ENCODE data around the gene HNRNPA1. TPM values are rescaled to one million over a fixed set of nuclear protein-coding genes. Genes with fewer than 3 reads are reported as not detected.

Gene HNRNPA1
- total RNA-seq, 1 donor from 2014 or later: 521 TPM

- peaks cover 40% of the 10 kb centered on the region for H3K4me1 ChIP-seq
- no peaks in the 10 kb centered on the region for H3K9me3 ChIP-seq
- H3K27ac ChIP-seq: no peak overlapping the region
- peaks cover 0 to 63% of the 10 kb centered on the region in 2 donors for H3K36me3 ChIP-seq
- intact Hi-C loops (cut with DNase I): no loop called here
- no peaks in the 10 kb centered on the region for H3K27me3 ChIP-seq
- TF ChIP-seq POLR2A (IDR thresholded peaks at IDR 0.05): no peak
- TF ChIP-seq CTCF (IDR thresholded peaks at IDR 0.05): no peak
- H3K4me3 ChIP-seq: no peak overlapping the region
- no peak for DNase-seq (ENCODE audit: extremely low spot score in 2 of 2)
Observed at GRCh38 chr12:54287261-54288157, 7.0 kb downstream of the HNRNPA1 start.

GRCh38 chr12:54292083-54292930, 11.8 kb downstream of the HNRNPA1 start:
- intact Hi-C loops (cut with DNase I): no loop called here
- no peaks in the 10 kb centered on the region for H3K4me1 ChIP-seq
- DNase-seq (ENCODE audit: extremely low spot score in 2 of 2): no peak
- peaks cover 0 to 17% of the 10 kb centered on the region in 2 donors for H3K36me3 ChIP-seq
- no peak overlapping the region for H3K4me3 ChIP-seq
- no peaks in the 10 kb centered on the region for H3K27me3 ChIP-seq
- H3K27ac ChIP-seq: no peak overlapping the region
- TF ChIP-seq POLR2A (IDR thresholded peaks at IDR 0.05) (no peak), POLR2AphosphoS5 (IDR thresholded peaks at IDR 0.05; ENCODE audit: insufficient read depth in 1 of 2, low read depth in 1 of 2) (no peak), CTCF (IDR thresholded peaks at IDR 0.05) (no peak)
- H3K9me3 ChIP-seq: no peaks in the 10 kb centered on the region

- no peak overlapping the region for H3K4me3 ChIP-seq
- DNase-seq (ENCODE audit: extremely low spot score in 2 of 2): no peak
- H3K27me3 ChIP-seq: no peaks in the 10 kb centered on the region
- TF ChIP-seq CTCF (IDR thresholded peaks at IDR 0.05): no peak
- TF ChIP-seq POLR2A (IDR thresholded peaks at IDR 0.05): no peak
- no peak for TF ChIP-seq POLR2AphosphoS5 (IDR thresholded peaks at IDR 0.05; ENCODE audit: insufficient read depth in 1 of 2, low read depth in 1 of 2)
- H3K9me3 ChIP-seq: no peaks in the 10 kb centered on the region
- no peak overlapping the region for H3K27ac ChIP-seq
- H3K36me3 ChIP-seq: peaks cover 0 to 12% of the 10 kb centered on the region in 2 donors
- intact Hi-C loops (cut with DNase I): no loop called here
- no peaks in the 10 kb centered on the region for H3K4me1 ChIP-seq
Observed at GRCh38 chr12:54292931-54293241, 12.4 kb downstream of the HNRNPA1 start.

- Histone ChIP-seq H3K27ac (no peak overlapping the region), H3K4me3 (no peak overlapping the region)
Observed at GRCh38 chr12:54294152-54294952, 13.8 kb downstream of the HNRNPA1 start.

More at GRCh38 chr12:54294152-54294952, 13.8 kb downstream of the HNRNPA1 start:
- no peaks in the 10 kb centered on the region for H3K27me3 ChIP-seq
- no peaks in the 10 kb centered on the region for H3K9me3 ChIP-seq
- DNase-seq (ENCODE audit: extremely low spot score in 2 of 2): no peak
- no peaks in the 10 kb centered on the region for H3K4me1 ChIP-seq
- H3K36me3 ChIP-seq: no peaks in the 10 kb centered on the region
- TF ChIP-seq POLR2AphosphoS5 (IDR thresholded peaks at IDR 0.05; ENCODE audit: insufficient read depth in 1 of 2, low read depth in 1 of 2) (no peak), CTCF (IDR thresholded peaks at IDR 0.05) (peak in 2 of 3 experiments; percentile 34 to 57), POLR2A (IDR thresholded peaks at IDR 0.05) (no peak)
- intact Hi-C loops (cut with DNase I): no loop called here
